ENCODE results near the gene MEIKIN. TPM values are rescaled to one million over a fixed set of nuclear protein-coding genes. Genes with fewer than 3 reads are reported as not detected.

The MEIKIN gene
- total and polyA plus RNA-seq, 2 of the 13 experiments (the other 11 are each of a cell fraction or from before 2014, with no cell fraction given): not detected

DNA sequence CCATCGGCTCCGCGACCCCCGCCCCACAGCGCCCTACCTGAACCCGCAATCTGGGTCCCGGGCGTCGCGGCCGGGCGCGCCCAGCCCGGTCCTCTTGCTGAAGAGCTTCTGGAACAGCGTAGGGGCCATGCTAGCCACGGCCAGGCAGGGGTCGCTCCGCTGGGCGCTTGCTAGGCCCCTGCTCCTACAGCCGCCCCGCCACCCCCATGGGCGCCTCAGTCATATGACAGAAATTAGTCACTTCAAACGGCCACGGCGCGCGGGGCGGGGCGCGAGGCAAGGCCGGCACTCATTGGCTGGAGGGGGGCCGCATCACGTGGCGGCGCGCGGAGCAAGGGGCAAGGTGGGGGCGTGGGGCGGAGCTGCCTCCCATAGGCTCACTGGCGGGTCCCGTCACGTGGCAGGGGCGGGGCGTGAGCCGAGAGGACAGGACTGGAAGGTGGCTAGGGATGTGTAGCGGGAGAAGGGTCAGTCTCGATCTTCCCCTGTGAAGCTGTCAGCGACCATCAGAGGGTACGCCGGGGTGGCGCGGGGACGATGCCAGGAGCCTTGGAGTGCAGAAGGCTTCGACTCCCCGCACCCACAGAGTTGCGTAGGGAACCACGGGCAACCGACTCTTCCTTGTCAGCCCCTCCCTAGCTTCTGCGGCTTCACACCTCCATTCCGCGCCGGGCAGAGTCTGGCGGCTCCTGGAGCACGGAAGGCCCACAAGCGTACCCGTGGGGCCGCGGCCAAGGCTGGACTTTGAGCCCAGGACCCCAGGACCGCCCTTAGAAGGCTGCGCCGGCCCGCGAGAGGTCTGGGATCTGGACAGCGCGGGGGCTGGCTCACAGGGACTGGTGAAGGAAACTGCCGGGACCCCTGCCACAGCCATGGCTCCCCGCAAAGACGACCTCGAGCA, 148.4 kb downstream of the MEIKIN start, which contains the start of gene FNIP1 (continued):
- 0 out of 2 replicates have a peak, but pooled peaks have one; percentile 19 for TF ChIP-seq ZNF235 (CRISPR knock-in tag; IDR thresholded peaks at IDR 0.05; ENCODE audit: borderline replicate concordance)
- TF ChIP-seq, protein P1, sequence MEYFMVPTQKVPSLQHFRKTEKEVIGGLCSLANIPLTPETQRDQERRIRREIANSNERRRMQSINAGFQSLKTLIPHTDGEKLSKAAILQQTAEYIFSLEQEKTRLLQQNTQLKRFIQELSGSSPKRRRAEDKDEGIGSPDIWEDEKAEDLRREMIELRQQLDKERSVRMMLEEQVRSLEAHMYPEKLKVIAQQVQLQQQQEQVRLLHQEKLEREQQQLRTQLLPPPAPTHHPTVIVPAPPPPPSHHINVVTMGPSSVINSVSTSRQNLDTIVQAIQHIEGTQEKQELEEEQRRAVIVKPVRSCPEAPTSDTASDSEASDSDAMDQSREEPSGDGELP (IDR thresholded peaks at IDR 0.05; ENCODE audit: borderline replicate concordance, low read depth): peak; percentile 73; the same call in 1 of the 2 replicates
- TF ChIP-seq POLR2G (IDR thresholded peaks at IDR 0.05; ENCODE audit: low read depth, low read length): peak; percentile 93
- peak; percentile 17; the same call in 1 of the 2 replicates for TF ChIP-seq ZBTB26 (CRISPR knock-in tag; IDR thresholded peaks at IDR 0.05; ENCODE audit: borderline replicate concordance)
- TF ChIP-seq ZNF703 (CRISPR knock-in tag; IDR thresholded peaks at IDR 0.05; ENCODE audit: borderline replicate concordance): peak; percentile 89; the same call in 1 of the 2 replicates
- peak; percentile 61 for TF ChIP-seq SRSF1 (optimal IDR thresholded peaks at IDR 0.05; ENCODE audit: low read depth, low read length)
- TF ChIP-seq ZBTB49 (CRISPR knock-in tag; IDR thresholded peaks at IDR 0.05; ENCODE audit: borderline replicate concordance): no peak
- TF ChIP-seq ZNF570 (CRISPR knock-in tag; IDR thresholded peaks at IDR 0.05; ENCODE audit: borderline replicate concordance): peak; percentile 42; the same call in 1 of the 2 replicates
- peak; percentile 51 for TF ChIP-seq ZNF205 (CRISPR knock-in tag; IDR thresholded peaks at IDR 0.05)
- no peak for TF ChIP-seq PRDM10 (CRISPR knock-in tag; IDR thresholded peaks at IDR 0.05; ENCODE audit: low read depth)
- TF ChIP-seq GATAD2A (CRISPR knock-in tag; IDR thresholded peaks at IDR 0.05): peak; percentile 64
- no peak for TF ChIP-seq FOXO1 (CRISPR knock-in tag; IDR thresholded peaks at IDR 0.05)
- peak; percentile 46; the same call in 1 of the 2 replicates for TF ChIP-seq NCOA1 (CRISPR knock-in tag; IDR thresholded peaks at IDR 0.05)
- TF ChIP-seq ZNF660 (CRISPR knock-in tag; IDR thresholded peaks at IDR 0.05; ENCODE audit: borderline replicate concordance, low read depth): no peak; the same call in 1 of the 2 replicates
- TF ChIP-seq ZNF280B (CRISPR knock-in tag; IDR thresholded peaks at IDR 0.05; ENCODE audit: borderline replicate concordance): peak; percentile 87
- TF ChIP-seq, protein P2, sequence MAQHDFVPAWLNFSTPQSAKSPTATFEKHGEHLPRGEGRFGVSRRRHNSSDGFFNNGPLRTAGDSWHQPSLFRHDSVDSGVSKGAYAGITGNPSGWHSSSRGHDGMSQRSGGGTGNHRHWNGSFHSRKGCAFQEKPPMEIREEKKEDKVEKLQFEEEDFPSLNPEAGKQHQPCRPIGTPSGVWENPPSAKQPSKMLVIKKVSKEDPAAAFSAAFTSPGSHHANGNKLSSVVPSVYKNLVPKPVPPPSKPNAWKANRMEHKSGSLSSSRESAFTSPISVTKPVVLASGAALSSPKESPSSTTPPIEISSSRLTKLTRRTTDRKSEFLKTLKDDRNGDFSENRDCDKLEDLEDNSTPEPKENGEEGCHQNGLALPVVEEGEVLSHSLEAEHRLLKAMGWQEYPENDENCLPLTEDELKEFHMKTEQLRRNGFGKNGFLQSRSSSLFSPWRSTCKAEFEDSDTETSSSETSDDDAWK (CRISPR knock-in tag; IDR thresholded peaks at IDR 0.05): no peak
